Activated naive CD4-positive, alpha-beta T cell treated with anti-CD3 and anti-CD28 coated beads, Interleukin-2, amount 50 U/mL, for 16 hours (primary cell): ENCODE data around the gene TRPC6.
"Not testable (repeated sequence)": the region's sequence is repeated elsewhere in the genome, so short reads cannot be mapped to it uniquely, and the experiment has no call there.

Experiments used
- DNase-seq: peaks from one replicate; pipeline ENCODE4 v3.0.0-alpha.2; 2020

TRPC6 gene

DNA sequence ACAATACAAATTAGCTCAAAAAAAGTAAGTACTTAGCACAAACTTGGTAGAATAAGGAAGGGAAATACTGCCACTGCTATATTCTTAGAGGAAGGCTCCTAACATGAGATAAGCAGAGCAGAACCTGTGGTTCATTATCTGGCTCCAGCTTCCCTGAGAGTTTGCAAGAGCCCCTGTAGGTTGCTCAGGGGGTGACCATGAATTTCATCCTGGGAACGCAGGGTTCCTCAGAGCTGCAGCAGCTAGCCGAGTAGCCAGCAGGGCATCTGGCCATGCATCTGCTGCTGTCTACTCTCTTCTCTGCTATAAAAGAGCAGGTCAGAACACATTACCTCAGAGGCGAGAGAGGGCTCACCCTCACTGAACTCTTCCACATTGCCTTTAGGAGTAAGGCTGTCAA is 67.3 kb downstream of the TRPC6 start:
- DNase-seq, result no peak

DNA sequence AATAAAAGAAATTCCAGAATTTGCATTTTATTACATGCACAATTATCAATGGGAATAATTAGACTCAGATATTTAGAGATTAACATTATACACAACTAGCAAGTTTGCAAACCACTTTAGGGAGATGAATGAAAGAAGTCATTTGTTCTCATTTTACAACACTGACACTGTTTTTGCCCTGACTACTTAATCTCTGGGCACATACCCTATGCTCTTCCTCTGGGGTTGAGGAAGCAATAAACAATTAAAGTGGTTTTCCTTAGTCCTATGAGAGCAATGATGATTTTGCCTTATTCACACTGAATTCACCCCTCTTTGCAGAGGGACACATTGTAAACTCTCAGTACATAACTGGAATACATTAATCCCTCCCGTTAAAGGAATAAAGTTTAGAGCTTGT is 72.7 kb downstream of the TRPC6 start:
- no peak for DNase-seq

DNA sequence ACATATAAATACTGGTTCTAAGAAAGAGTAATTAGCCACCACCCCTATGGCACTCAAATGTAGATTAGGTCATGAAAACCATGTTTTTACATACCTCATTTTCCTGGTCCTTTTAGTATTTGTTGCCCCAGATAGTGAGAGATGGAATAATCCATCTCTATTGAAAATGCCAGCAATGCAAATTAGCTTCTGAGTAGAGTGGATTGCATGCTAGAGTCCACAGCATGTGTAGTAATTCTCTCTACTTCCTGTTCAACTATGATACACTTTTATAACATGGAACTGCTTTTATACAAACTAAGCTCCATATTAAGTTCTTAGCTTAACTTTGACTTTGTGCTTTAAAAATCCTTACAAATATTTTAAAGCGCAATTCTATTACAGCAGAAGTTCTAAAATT is 73.2 kb downstream of the TRPC6 start:
- DNase-seq, result no peak

DNA sequence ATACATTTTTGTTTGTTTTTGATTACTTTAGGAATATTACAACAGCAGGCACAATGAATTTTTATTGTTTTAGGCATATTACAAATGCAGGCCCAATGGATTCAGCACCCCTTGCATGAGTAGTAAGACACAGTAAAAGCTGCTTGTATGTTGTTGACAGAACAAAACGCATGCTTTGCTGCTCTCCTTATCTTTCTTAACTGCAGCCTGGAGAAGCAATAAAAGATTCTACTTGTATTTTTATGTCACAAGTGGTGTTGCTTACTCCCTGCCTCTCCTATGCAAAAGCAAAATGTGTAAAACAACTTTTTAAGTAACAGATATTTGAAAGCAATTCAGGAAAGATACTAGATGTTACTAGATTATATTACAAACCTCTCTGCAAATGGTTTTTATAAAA is 73.9 kb downstream of the TRPC6 start:
- no peak for DNase-seq

DNA sequence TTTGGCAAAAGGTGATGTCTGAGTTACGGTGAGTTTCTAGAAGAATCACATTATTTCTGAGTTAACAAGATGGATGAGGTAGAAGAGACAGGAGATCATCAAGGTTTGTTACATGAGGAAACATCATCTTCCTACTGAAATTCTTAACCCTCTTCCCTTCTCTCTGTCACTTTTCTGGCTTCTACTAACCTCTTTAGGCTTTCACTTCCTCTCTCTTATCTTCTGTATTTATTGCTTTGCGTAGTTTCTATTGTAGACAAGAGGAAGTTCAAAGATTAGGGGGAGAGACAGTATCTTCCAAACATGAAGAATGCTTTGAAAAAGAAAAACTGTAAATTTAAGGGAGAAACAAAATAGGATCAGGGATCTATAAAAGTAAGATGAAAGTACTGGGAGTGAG is 75.4 kb downstream of the TRPC6 start:
- DNase-seq, result no peak

DNA sequence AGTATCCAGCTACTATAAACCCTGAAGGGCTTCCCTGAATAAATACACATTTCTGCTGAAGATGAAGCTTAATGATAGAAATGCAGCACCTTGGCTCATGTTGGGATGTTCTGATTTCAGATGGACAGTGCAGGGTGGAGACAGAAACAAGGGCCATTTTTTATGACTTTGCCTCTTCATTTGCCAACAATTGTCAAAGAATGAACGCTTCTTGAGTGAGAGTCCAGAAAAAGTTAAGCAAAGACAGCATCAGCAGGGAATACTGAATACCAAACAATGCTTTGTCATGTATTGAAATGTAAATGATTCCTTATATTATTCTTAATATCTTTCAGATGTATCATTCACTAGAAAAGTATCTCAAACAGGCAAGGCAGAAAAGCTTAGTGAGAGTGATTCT is 84.9 kb downstream of the TRPC6 start:
- DNase-seq, result no peak

DNA sequence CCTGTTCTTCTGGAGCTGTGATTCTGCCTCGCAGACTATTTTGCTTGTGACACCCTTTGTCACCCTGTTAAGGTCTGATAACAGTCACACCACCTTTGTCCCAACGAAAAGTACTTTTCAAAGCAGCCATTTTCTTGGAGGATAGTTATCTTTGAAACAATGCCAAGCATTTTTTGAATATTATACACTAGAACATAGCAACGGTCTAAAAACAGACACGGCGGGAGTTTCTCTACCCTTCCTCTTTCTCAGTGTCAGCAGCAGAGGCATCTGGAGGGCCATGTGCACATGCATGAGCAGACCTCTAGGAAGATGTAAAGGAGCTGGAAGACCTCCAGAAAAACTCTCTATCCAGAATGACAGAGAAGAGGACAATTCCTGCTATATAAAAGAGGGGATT is 86.5 kb downstream of the TRPC6 start:
- no peak for DNase-seq

DNA sequence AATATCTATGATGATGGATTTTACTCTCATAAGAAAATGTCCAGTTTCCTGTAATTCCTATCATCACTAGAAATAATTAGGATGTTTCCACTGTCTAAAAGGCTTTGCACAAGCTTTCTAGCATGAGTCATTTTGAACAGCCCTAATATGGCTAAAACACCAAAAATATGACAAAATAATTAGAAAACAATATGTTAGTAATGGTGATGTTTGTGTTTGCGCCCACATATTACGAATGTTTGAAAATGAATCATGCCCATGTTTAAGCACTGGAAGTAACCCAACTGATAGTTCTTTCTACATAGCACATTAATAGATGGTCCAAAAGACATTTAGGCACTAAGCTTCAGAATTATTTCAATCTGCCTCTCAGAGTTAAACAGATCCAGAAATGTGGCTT is 96.0 kb downstream of the TRPC6 start:
- DNase-seq, result no peak

DNA sequence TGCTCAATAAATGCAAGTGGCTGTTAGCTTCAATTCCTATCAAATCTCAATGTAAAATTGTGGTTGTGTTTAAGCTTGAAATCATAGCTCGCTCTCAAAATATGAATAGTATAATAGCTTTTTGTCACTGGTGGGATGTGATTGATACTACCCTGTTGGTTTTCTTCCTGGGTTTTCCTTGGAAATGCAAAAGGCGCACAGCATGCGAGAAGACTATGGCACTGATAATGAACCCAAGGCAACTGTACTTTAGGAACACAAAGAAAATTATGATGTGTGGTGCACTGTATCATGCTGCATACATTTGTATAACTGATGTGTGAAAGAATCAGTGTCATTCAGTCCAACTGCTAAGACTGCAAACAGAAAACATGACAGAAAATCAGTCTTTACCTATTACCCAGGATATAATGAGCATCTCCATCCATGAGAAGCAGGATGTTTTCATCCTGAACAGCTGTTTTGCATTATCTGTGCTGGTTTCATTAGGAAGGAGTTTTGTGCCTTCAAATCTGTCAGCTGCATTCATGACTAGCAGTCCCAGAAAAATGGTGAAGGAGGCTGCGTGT is 101.2 kb downstream of the TRPC6 start:
- DNase-seq, result no peak

DNA sequence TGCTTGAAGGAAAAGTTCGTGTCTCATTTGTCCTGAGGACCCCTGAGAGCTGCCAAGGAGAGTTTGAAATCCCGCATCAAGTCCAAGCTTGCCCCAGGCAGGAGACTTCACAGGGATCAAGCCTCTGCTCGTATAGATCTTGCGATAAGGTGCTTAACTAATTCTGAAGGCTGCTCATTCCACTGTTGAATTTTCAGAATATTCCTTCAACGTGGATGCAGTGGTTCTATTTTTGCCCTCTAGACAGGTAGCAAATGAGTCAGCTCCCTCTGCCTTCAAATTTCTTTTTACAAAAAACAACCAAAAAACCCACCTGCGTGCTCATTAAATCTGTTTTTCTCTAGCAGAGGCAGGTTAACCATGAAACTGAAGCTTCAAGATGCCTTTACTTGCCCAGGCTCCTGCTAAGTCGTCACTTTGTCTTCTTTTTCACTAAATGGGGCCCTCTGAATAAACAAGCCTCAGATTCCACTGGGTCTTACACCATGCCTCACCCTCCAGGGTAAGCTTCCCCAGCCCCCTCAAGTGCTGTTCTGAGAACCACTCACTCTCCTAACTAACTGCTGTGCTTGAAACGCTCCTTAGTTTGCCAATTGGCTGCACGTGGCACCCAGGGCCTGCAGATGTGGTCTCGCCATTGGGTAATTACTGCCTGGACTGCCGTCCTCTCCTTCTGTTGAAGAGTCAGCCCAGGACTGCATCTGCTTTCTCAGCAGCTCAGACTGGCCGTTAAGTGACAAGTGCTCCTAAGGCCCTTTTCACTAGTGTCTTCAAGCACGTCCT is 105.0 kb downstream of the TRPC6 start:
- DNase-seq, result no peak

DNA sequence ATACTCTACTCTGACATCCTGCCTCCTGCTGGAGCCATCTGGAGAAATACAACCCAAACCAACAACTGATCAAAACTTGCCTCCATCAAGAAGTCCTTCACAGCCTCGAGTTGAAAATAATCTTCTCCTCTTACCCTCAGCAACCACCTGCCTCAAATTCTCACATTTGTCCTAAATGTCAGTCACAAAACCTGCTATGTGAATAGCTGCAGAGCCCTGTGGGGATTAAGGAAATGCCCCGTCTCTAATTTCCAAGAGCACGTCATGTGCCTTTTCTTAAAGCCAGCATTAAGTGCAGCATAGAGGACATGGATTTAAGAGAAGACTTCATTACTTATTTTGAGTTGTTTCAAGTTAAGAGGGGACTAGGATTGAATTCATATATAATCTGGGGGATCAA is 105.9 kb downstream of the TRPC6 start:
- DNase-seq, result no peak

DNA sequence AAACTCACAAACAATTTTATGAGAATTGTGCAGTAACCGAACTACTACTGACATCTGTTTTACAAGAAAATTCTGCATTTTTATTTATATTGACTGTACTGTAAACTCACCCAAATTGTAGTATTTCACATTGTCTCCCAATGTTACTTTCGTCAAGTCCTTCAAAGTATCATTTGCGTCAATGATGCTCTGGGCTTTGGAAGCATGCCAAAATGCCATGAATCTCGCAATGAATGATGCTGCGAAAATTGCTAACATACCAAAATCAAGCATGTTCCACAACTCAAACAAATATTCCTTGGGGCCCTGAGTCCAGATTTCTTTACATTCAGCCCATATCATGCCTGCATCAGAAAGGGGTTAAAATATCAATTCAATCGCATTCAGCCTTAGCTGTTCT is 107.6 kb downstream of the TRPC6 start:
- DNase-seq, result no peak

DNA sequence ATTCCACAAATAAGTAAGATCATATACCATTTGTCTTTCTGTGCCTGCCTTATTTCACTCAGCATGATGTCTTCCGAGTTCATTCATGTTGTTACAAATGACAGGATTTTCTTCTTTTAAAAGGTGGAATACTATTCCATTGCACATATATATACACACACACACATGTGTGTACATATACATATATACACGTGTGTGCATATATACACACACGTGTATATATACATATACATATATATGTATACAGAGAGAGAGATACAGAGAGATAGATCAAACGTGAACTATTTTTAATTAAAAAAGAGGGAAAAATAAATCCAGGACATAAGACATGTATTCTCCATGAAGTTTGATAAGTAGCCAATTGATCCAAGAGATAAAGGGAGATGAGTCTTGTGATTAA is 108.1 kb downstream of the TRPC6 start:
- DNase-seq, result no peak

DNA sequence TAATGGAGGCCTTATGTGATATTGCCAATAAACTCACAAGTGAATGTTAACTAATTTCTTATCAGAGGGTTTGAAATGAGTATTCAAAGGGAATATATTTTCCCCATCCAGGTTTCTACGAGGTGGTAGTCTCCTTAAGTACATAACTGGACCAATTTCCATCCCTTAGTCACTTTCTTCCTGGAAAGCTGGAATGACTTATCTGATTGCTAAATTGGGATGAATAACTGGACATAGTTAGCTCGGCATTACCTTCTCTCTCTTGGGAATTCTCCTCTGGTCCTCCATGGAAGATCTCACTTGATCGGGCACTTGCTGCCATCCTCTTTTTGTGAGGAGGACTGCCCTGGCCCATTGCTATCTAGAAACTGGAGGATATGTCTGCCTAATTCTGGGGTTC is 109.1 kb downstream of the TRPC6 start:
- DNase-seq, result no peak

DNA sequence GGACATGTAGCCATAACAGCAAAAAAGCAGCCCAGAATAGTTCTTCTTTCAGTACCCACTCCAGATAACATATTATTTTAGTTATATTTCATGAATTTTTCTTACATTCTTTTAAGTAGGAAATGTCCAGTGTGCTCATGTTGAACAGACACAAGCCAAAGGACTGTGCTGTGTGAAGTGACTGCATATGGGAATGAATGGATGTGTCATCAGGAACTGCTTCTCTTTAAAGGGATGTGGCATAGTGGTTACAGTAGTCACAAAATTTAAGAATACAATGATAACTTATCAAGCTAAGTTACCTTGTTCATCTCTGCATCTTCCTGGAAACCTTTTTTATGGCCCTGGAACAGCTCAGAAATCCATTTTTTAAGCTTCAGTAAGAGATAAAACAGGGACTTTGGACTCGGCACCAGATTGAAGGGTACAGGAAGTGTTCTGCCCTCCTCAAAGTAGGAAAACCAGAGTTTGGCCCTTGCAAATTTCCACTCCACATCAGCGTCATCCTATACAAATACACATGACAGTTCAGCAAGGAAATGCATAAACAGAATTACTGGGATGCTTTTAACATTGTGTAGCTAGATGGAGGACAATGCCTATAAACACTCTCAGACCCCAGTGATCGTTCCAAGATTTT is 112.8 kb downstream of the TRPC6 start:
- DNase-seq, result no peak

DNA sequence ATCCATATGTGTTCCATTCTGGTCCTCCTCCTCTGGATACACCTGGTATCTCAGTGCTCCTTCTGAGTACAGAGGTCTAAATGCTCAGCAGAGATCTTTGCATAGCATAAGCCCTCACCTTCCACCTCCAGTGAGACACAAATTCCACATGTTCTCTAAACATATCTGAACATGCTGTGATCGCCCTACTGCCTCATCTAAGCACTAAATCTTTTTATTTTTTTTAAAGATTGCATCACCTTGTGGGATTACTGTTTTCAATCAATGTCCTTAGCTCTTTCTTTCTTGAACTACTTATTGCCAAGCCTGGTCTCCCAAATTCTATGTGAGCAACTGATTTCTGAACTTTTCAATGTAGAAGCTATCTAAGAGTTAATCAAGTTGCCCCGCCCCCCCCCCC is 113.4 kb downstream of the TRPC6 start:
- DNase-seq, result no peak

DNA sequence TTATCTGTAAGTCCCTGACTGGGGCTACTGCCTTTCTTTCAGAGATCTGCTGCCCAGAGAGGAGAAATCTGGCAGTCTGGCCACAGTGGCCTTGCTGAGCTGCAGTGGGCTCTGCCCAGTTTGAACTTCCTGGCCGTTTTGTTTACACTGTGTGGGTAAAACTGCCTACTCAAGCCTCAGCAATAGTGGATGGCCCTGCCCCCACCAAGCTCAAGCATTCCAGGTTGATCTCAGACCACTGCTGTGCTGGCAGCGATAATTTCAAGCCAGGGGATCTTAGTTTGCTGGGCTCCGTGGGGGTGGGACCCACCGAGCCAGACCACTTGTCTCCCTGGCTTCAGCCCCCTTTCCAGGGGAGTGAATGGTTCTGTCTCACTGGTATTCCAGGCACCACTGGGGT is 117.5 kb downstream of the TRPC6 start:
- DNase-seq, result no peak

DNA sequence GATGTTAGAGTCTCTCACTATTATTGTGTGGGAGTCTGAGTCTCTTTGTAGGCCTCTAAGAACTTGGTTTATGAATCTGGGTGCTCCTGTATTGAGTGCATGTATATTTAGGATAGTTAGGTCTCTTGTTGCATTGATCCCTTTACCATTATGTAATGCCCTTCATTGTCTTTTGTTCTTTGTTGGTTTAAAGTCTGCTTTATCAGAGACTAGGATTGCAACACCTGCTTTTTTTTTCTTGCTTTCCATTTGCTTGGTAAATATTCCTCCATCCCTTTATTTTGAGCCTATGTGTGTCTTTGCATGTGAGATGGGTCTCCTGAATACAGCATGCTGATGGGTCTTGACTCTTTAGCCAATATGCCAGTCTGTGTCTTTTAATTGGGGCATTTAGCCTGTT is 119.4 kb downstream of the TRPC6 start:
- not testable (repeated sequence) for DNase-seq

DNA sequence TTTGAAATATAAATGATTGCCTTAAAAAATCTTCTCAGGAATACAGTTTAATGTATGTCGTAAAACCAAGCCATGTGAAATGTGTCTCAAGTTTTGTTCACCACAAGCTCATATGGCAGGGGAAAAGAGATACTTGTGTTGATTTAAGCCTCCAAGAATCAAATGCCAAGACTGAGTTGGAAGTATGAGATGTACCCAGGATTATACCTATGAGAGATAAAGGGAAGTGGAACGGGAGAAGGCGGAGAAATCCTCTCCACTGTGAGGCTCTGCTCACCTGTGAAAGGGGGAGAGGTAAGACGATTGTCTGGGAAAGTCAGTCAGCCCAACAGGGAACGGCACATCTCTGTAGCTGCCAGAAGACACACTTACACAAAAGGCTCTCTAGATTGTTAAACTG is 124.8 kb downstream of the TRPC6 start:
- DNase-seq, result no peak

DNA sequence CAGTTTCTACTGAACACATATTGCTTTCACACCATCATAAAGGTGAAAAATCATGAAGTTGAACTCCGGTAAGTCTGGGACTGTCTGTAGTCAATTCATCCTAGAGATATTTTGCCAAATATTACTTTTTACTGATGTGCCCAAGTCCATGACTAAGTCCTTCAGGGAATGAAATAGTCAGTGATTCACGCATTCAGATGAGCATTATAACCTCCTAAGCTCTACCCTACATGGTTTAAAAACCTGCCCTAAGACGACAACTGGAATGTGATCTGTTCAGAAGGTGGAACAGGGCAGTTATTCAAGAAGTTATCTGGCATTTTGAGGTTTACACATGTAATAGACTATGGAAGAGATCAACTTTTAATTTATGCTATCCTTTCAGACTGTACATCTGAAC is 125.6 kb downstream of the TRPC6 start:
- no peak for DNase-seq

DNA sequence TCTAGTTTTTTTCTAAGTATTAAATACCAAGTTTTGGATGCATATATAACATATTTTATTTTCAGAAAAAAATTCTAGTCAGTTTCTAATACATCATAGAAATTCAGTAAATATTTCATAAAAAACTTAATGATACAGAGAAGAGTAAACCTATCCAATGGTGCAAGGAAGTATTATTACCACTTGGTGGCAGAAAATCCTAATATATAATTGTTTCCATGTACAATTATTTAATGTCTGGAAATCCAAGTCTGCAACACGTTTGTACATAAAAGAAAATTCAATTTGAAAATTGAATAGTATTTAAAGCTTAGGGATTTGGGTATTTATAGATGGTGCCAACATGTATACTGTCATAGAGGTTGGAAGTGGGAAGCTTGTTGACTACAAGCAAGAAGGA is 127.0 kb downstream of the TRPC6 start:
- no peak for DNase-seq

DNA sequence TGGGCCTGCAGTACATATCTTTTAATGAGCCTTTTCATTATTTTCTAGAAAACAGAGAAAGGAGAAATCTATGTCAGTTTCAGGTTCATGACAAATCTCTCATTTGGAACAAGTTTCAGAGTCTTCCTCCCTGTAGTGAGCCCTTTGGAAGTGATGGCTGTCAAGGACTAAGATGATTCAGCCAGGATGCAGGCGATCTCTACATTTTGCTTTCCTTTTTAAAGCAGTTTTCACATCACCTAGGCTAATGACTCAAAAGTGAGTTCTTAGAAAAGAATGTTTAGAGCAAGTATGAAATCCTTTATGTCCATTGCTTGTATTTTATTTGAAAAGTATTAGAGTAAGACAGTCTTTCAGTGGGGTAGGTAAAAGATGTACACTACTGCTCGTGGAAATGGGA is 130.1 kb downstream of the TRPC6 start:
- DNase-seq, result no peak

DNA sequence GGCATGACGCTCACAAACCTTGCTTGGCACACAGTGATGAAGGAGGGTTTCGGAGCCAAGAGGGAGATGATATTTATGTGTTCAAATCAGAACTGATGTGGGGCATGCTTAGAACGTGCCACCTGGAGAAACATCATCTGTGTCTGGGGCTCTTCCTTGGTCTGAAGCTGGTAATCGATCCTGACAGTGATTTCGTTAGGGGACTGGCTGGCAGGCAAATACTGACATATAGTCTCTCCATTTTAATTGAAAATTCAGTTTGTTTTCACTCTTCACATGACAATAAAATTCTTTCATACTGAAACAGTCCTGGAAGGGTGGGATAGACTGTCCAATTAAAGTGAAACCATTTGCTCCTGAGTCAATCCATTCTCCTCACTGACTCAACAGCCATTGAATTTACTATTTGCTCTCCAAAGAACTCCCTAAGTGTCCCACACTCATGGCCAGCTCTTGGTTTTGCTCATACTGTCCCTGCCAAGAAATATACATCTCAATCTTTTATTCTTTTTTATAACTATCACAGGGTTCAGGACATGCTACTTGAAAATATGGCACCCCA is 134.8 kb downstream of the TRPC6 start:
- DNase-seq, result no peak

DNA sequence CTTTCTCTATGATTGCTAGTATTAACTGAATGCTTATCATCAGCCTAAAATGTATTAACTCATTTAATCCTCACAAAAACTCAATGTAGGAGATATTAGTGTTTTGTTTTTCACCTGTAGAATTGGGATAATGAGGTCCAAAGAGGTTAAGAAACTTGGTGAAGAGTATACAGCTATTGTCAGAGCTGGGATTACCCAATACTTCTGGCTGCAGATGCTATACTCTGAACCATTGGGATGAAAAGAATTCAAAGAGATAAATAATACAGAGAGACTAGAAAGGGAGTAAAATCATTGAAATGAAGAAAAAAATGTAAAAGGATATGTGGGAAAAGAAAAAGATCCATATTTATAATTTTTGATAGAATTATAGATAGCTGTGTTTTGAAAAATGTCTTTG is 137.1 kb downstream of the TRPC6 start:
- no peak for DNase-seq
